Ovary (tissue), 9 donors: ENCODE results near the gene TNRC6C. TPM values are rescaled to one million over a fixed set of nuclear protein-coding genes. Genes with fewer than 3 reads are reported as not detected.
A peak's percentile ranks its signal among the peaks of the same experiment; 100 is the strongest.

ENCODE experiments used
- DNase-seq, 5 donors: peaks; one replicate each; pipeline ENCODE4 v3.0.0-alpha.2; 2019 to 2020
- H3K27ac ChIP-seq, 2 donors: fragments of 200-600 bp; one replicate each; pipeline versions ENCODE4 v1.5.1 to v1.8.0; 2019 to 2022
- H3K27me3 ChIP-seq: fragments of 200-600 bp; one replicate; pipeline ENCODE4 v1.8.0; 2022
- H3K36me3 ChIP-seq: fragments of 200-600 bp; sonication (generic); one replicate; pipeline ENCODE4 v1.5.1; 2019
- H3K4me1 ChIP-seq: one replicate; pipeline ENCODE4 v1.8.1; 2013; ENCODE audit warnings: mild to moderate bottlenecking, moderate library complexity; ENCODE audit not compliant: insufficient read depth
- H3K4me3 ChIP-seq: fragments of 200-600 bp; sonication (generic); one replicate; pipeline ENCODE4 v1.5.1; 2017
- H3K9me3 ChIP-seq, 2 donors: fragments of 200-600 bp in 1 of 2; sonication (generic) in 1 of 2; one replicate each; pipeline versions ENCODE4 v1.5.1 to v1.8.1; 2013 to 2019; ENCODE audit warnings: mild to moderate bottlenecking in 1 of 2, moderate library complexity in 1 of 2
- CTCF ChIP-seq, 3 donors: fragments of 450-650 bp in 2 of 3; fragments of 200-600 bp in 1 of 3; IDR thresholded peaks; one replicate each; pipeline versions ENCODE4 v1.5.1 to v1.8.0; 2016 to 2022; ENCODE audit warnings: antibody characterized with exemption in 3 of 3, mild to moderate bottlenecking in 1 of 3
- EP300 ChIP-seq: sonication (generic); formaldehyde crosslinking; IDR thresholded peaks from one replicate; pipeline ENCODE4 v1.6.1; 2017; ENCODE audit warnings: antibody characterized with exemption
- POLR2A ChIP-seq: fragments of 450-650 bp; IDR thresholded peaks from one replicate; pipeline ENCODE4 v1.6.1; 2017; ENCODE audit warnings: antibody characterized with exemption, mild to moderate bottlenecking, moderate library complexity
- WGBS, 3 donors: extraction: QIAGEN DNeasy Blood & Tissue Kit in 1 of 3; methylation state at CpG; one replicate each; pipeline versions ENCODE4 v1.1.5 to v1.1.7; 2013 to 2017; 5-methylcytosine and 5-hydroxymethylcytosine counted together
- intact Hi-C, 4 donors: fragments of 100-400 bp; cut with DNase I; formaldehyde crosslinking; loops; one replicate each; pipeline versions ENCODE4 v1.11.0 to v1.15.1; 2022 to 2023
- polyA plus RNA-seq, 2 donors: library from polyadenylated mRNA; stranded (reverse); fragments of 200-250 nt in 1 of 2; fragments of 350-450 nt in 1 of 2; fragmentation: Illumina TruSeq in 1 of 2; extraction: RNeasy Lipid Tissue Mini Kit (QIAGEN cat#74804) in 1 of 2; gene quantifications; one replicate each; pipeline ENCODE4 v1.2.3, GENCODE V29; 2013 to 2014
- total RNA-seq, 7 donors: library from RNA; depleted of rRNA in 2 of 7; stranded (reverse); fragments of >200 nt in 2 of 7; fragmentation: NEBNext Ultra II Directional in 3 of 7; extraction: Animal tissue kit (Norgen Biotek cat#: 25700) in 3 of 7; gene quantifications; one replicate each; pipeline versions ENCODE4 v1.1.0 to v1.2.4, GENCODE V29; 2016 to 2023
- donor health status: DM: no; HTN: no; CAD: no; lungs with moderate emphysema.
- donor health status: DM: no; HTN: no; CAD: no.
- donor health status: Bipolar disorder and iron deficiency.
- donor health status: DM: yes; HTN: yes; CAD: no.
- donor health status: DM: no; HTN: no; CAD: no.
- donor health status: DM: yes; HTN: yes; CAD: no.

The TNRC6C gene
- total and polyA plus RNA-seq, 9 donors = 8.7 to 45.3 (median 32.5) TPM

GRCh38 chr17:78142119-78142861 is 183.8 kb downstream of the TNRC6C start:
- TF ChIP-seq POLR2A (no peak), EP300 (no peak), CTCF (IDR thresholded peaks at IDR 0.05) (no peak)
- Histone ChIP-seq H3K27ac (no peak overlapping the region), H3K4me1 (peaks cover 21% of the 10 kb centered on the region), H3K4me3 (no peak overlapping the region), H3K27me3 (no peaks in the 10 kb centered on the region), H3K9me3 (no peaks in the 10 kb centered on the region), H3K36me3 (no peaks in the 10 kb centered on the region)
- intact Hi-C loops = no loop called here
- WGBS, 3 donors = 69 to 73% (median 71%) methylated on average over 16 of the region's 16 CpGs
- peak in 1 of 5 donors; percentile 26 for DNase-seq

GRCh38 chr17:78143214-78144146 is 185.0 kb downstream of the TNRC6C start:
- Histone ChIP-seq H3K4me3 (no peak overlapping the region), H3K4me1 (peaks cover 21% of the 10 kb centered on the region), H3K27ac (peak overlapping the region in 1 of 2 donors; percentile 52), H3K36me3 (no peaks in the 10 kb centered on the region), H3K27me3 (no peaks in the 10 kb centered on the region), H3K9me3 (no peaks in the 10 kb centered on the region)
- no peak for TF ChIP-seq CTCF (IDR thresholded peaks at IDR 0.05)
- TF ChIP-seq POLR2A = no peak
- TF ChIP-seq EP300 = no peak
- intact Hi-C loops = no loop called here
- WGBS, 3 donors = 89 to 90% (median 89%) methylated on average over 21 of the region's 21 CpGs
- DNase-seq = no peak

GRCh38 chr17:78144147-78144719 is 185.7 kb downstream of the TNRC6C start:
- Histone ChIP-seq H3K4me1 (peaks cover 21% of the 10 kb centered on the region), H3K27me3 (no peaks in the 10 kb centered on the region), H3K4me3 (no peak overlapping the region), H3K27ac (peak overlapping the region in 1 of 2 donors; percentile 52), H3K9me3 (no peaks in the 10 kb centered on the region), H3K36me3 (no peaks in the 10 kb centered on the region)
- intact Hi-C loops = no loop called here
- 22 to 23% (median 23%) methylated on average over 11 of the region's 11 CpGs for WGBS, 3 donors
- peak in 1 of 3 donors; percentile 25 for TF ChIP-seq CTCF (IDR thresholded peaks at IDR 0.05)
- no peak for TF ChIP-seq EP300
- TF ChIP-seq POLR2A = no peak
- peak; percentile 86 to 96 (median 92) for DNase-seq
